Left cardiac atrium (tissue), 4 donors: Measurements from ENCODE around the gene KRT80. TPM values are rescaled to one million over a fixed set of nuclear protein-coding genes. Genes with fewer than 3 reads are reported as not detected.

Source experiments
- ATAC-seq, 2 donors: fragments of 200-7000 bp; cut with Tn5 transposase; one replicate each; pipeline ENCODE4 v1.9.1; 2020; ENCODE audit warnings: mild to moderate bottlenecking in 2 of 2, moderate library complexity in 2 of 2
- DNase-seq: peaks from one replicate; pipeline ENCODE4 v3.0.0-alpha.2; 2020
- intact Hi-C, 2 donors: fragments of 100-400 bp; cut with DNase I; formaldehyde crosslinking; loops; one replicate each; pipeline versions ENCODE4 v1.14.1 to v1.15.1; 2022 to 2023
- total RNA-seq, 2 donors: library from RNA; stranded (reverse); fragmentation: NEBNext Ultra II Directional; extraction: Animal tissue kit (Norgen Biotek cat#: 25700); gene quantifications; one replicate each; pipeline ENCODE4 v1.2.1, GENCODE V29; 2021
- donor health status: DM: no; HTN: yes; CAD: no.
- donor health status: DM: no; HTN: yes; CAD: no; lungs with severe emphysema.
- donor health status: DM: yes; HTN: yes; CAD: no.
- donor health status: Dilated cardiomyopathy.

KRT80 gene
- total RNA-seq, 2 donors from 2014 or later = 0.44 TPM; not detected in 1

GRCh38 chr12:52169886-52170285 lies 21.9 kb downstream of the KRT80 start:
- intact Hi-C loops = no loop called here
- DNase-seq = no peak
- ATAC-seq = peak in 1 of 2 donors; percentile 59

- intact Hi-C loops = no loop called here
- ATAC-seq (peak; percentile 48 to 72), DNase-seq (no peak)
Measured at GRCh38 chr12:52168019-52168717, 23.6 kb downstream of the KRT80 start.

GRCh38 chr12:52167526-52167925 lies 24.3 kb downstream of the KRT80 start:
- intact Hi-C loops = no loop called here
- DNase-seq (no peak), ATAC-seq (no peak)

- DNase-seq (no peak), ATAC-seq (no peak)
- intact Hi-C loops = no loop called here
Measured at GRCh38 chr12:52166672-52167071, 25.1 kb downstream of the KRT80 start.

GRCh38 chr12:52165096-52165855 lies 26.5 kb downstream of the KRT80 start:
- ATAC-seq (no peak), DNase-seq (no peak)
- intact Hi-C loops = no loop called here

- ATAC-seq (no peak), DNase-seq (no peak)
- intact Hi-C loops = no loop called here
Measured at GRCh38 chr12:52164624-52165023, 27.2 kb downstream of the KRT80 start.

GRCh38 chr12:52162981-52163380 lies 28.8 kb downstream of the KRT80 start:
- ATAC-seq = no peak
- intact Hi-C loops = no loop called here
- no peak for DNase-seq

- intact Hi-C loops = loop anchor here in 1 of 2 donors (2.0 kb wide), 1 partner anchor 121 kb away; no protein-coding TSS in a partner anchor
- ATAC-seq (no peak), DNase-seq (no peak)
Measured at GRCh38 chr12:52160200-52160599, 31.6 kb downstream of the KRT80 start.

GRCh38 chr12:52157566-52158150 lies 34.2 kb downstream of the KRT80 start:
- DNase-seq (no peak), ATAC-seq (no peak)
- intact Hi-C loops = loop anchor here (2.0 to 10.0 kb wide), 9 partner anchors 55 to 827 kb away; partner anchors contain the start of gene KRT83 (in 1 of the 2)

GRCh38 chr12:52156757-52157565 lies 34.9 kb downstream of the KRT80 start:
- ATAC-seq (peak; percentile 60 to 72), DNase-seq (peak; percentile 75)
- intact Hi-C loops = loop anchor here (2.0 to 10.0 kb wide), 9 partner anchors 56 to 828 kb away; partner anchors contain the start of gene KRT83 (in 1 of the 2)

GRCh38 chr12:52156311-52156710 lies 35.5 kb downstream of the KRT80 start:
- intact Hi-C loops = loop anchor here (2.0 to 10.0 kb wide), 9 partner anchors 56 to 828 kb away; partner anchors contain the start of gene KRT83 (in 1 of the 2)
- DNase-seq (no peak), ATAC-seq (no peak)

GRCh38 chr12:52155048-52155868 lies 36.6 kb downstream of the KRT80 start:
- ATAC-seq (peak in 1 of 2 donors; percentile 21), DNase-seq (no peak)
- intact Hi-C loops = loop anchor here (5.0 to 10.0 kb wide), 6 partner anchors 170 to 830 kb away; partner anchors contain the start of gene KRT83 (in 1 of the 2)

- no peak for DNase-seq
- intact Hi-C loops = loop anchor here (10.0 kb wide), 3 partner anchors 172 to 832 kb away; partner anchors contain the start of gene KRT83 (in 1 of the 2)
- ATAC-seq = no peak
Measured at GRCh38 chr12:52152905-52153317, 38.9 kb downstream of the KRT80 start.

GRCh38 chr12:52151837-52152783 lies 39.7 kb downstream of the KRT80 start:
- peak; percentile 55 to 75 for ATAC-seq
- intact Hi-C loops = loop anchor here (10.0 kb wide), 3 partner anchors 173 to 833 kb away; partner anchors contain the start of gene KRT83 (in 1 of the 2)
- peak; percentile 82 for DNase-seq

GRCh38 chr12:52151153-52151836 lies 40.5 kb downstream of the KRT80 start:
- DNase-seq = no peak
- intact Hi-C loops = loop anchor here (10.0 kb wide), 3 partner anchors 174 to 834 kb away; partner anchors contain the start of gene KRT83 (in 1 of the 2)
- no peak for ATAC-seq

- intact Hi-C loops = loop anchor here (10.0 kb wide), 3 partner anchors 175 to 835 kb away; partner anchors contain the start of gene KRT83 (in 1 of the 2)
- no peak for ATAC-seq
- DNase-seq = no peak
Measured at GRCh38 chr12:52149651-52150241, 42.1 kb downstream of the KRT80 start.
